Measurements from ENCODE around the gene KHDRBS1. TPM values are rescaled to one million over a fixed set of nuclear protein-coding genes. Genes with fewer than 3 reads are reported as not detected.

KHDRBS1 gene
- total RNA-seq, 4 donors from 2014 or later = 60.8 to 94.3 (median 84.7) TPM

DNA sequence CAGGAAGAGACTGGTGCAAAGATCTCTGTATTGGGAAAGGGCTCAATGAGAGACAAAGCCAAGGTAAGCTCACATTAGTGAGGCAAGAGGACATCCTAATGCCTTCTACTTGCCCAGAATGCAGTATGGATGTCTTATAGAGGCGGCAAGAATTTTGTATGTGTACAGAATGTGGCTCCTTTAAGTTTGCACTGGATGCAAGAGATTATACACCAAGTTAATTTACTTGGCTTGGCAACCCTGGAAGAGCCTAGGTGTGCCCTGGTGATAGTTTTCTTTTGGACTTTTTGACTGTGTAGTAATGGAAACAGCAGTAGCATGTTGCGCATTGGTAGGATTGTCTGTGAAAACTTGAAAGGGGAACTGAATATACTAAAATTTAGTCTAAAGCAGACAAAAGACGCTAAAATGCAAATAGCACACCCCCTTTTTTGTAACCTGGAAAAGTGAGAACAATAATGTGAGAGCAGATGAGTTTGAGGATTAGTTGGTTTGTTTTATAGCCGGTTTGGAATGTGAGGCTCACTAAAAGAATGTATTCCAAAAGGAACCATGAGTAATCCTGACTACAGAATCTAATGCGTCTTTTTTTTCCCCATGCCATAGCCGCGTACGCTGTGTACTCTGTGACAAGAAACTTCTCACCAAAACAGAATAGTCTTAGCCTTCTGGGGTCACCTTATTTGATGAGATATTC is 18.1 kb downstream of the KHDRBS1 start:
- intact Hi-C loops (cut with DNase I; ENCODE audit: low total_unique reads) = no loop called here
- no peak overlapping the region for H3K4me3 ChIP-seq (ENCODE audit: low read depth, poor library complexity, severe bottlenecking)
- TF ChIP-seq POLR2A (IDR thresholded peaks at IDR 0.05) (no peak), CTCF (IDR thresholded peaks at IDR 0.05) (no peak)
- DNase-seq (ENCODE audit: low spot score in 2 of 2) = no peak
- 77 to 84% methylated on average over 8 of the region's 8 CpGs for WGBS, 2 donors

GRCh38 chr1:32032275-32032615 is 18.6 kb downstream of the KHDRBS1 start:
- WGBS, 2 donors = 71 to 78% methylated on average over 2 of the region's 2 CpGs
- intact Hi-C loops (cut with DNase I; ENCODE audit: low total_unique reads) = no loop called here
- TF ChIP-seq POLR2A (IDR thresholded peaks at IDR 0.05) (no peak), CTCF (IDR thresholded peaks at IDR 0.05) (no peak)
- no peak for DNase-seq (ENCODE audit: low spot score in 2 of 2)
- no peak overlapping the region for H3K4me3 ChIP-seq (ENCODE audit: low read depth, poor library complexity, severe bottlenecking)

GRCh38 chr1:32035119-32035518 is 21.5 kb downstream of the KHDRBS1 start:
- TF ChIP-seq POLR2A (IDR thresholded peaks at IDR 0.05) (no peak), CTCF (IDR thresholded peaks at IDR 0.05) (no peak)
- 85 to 89% methylated on average over 3 of the region's 3 CpGs for WGBS, 2 donors
- H3K4me3 ChIP-seq (ENCODE audit: low read depth, poor library complexity, severe bottlenecking) = no peak overlapping the region
- no peak for DNase-seq (ENCODE audit: low spot score in 2 of 2)
- intact Hi-C loops (cut with DNase I; ENCODE audit: low total_unique reads) = no loop called here

DNA sequence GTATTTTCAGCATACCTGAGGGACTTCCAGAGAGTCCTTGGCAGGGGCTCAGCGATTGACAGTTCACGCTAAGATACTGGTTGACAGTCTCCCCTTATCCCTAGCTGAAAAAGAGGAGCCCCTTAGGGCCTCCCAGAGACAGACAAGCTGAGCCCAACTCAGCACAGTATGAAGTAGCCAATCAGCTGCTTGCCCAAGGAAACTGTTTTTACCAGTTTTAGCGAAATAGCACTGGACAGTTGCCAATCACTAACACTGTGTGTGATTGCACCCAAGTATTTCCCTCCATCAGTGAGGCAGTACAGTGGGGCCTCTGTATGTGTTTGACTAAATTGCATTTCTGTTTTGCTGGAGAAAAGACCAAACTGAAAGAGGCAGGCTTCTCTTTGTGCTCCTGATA is 27.0 kb downstream of the KHDRBS1 start:
- intact Hi-C loops (cut with DNase I; ENCODE audit: low total_unique reads) = no loop called here
- TF ChIP-seq CTCF (IDR thresholded peaks at IDR 0.05) (no peak), POLR2A (IDR thresholded peaks at IDR 0.05) (no peak)
- DNase-seq (ENCODE audit: low spot score in 2 of 2) = peak in 1 of 2 donors; percentile 61
- H3K4me3 ChIP-seq (ENCODE audit: low read depth, poor library complexity, severe bottlenecking) = no peak overlapping the region
- 80 to 85% methylated on average over 3 of the region's 3 CpGs for WGBS, 2 donors

DNA sequence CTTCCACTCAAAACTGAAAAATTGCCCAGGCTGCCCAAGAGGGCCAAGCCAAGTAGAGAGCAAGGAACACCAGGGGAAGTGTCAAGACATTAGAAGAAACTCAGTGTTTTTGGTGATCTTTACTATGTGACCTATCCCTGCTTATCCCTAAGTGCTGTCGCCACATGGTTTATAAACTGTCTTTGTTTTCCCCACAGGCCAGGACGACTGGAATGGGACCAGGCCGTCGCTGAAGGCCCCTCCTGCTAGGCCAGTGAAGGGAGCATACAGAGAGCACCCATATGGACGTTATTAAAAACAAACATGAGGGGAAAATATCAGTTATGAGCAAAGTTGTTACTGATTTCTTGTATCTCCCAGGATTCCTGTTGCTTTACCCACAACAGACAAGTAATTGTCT is 28.7 kb downstream of the KHDRBS1 start:
- DNase-seq (ENCODE audit: low spot score in 2 of 2) = peak in 1 of 2 donors; percentile 53
- 66 to 71% methylated on average over 5 of the region's 5 CpGs for WGBS, 2 donors
- intact Hi-C loops (cut with DNase I; ENCODE audit: low total_unique reads) = no loop called here
- no peak overlapping the region for H3K4me3 ChIP-seq (ENCODE audit: low read depth, poor library complexity, severe bottlenecking)
- TF ChIP-seq CTCF (IDR thresholded peaks at IDR 0.05) (no peak), POLR2A (IDR thresholded peaks at IDR 0.05) (no peak)

DNA sequence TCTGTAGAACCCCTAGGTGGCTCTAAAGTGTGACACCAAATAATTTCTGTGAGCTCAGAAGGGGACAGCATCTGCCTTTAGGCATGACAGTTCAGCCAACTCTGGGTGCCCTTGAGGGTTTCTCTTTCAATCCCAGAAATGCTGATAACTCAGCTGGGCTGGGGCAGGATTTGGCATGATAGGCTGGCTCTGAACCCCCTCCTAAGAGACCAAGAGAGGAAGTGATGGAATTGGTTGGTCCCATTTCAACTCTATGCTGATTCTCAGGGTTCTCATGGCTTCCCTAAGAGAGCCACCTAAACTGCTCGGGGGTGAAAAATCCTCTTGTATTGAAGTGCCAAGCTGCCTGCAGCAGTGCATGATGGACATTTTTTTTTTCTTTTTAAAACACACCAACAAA is 30.6 kb downstream of the KHDRBS1 start:
- TF ChIP-seq CTCF (IDR thresholded peaks at IDR 0.05) = no peak
- TF ChIP-seq POLR2A (IDR thresholded peaks at IDR 0.05) = no peak
- DNase-seq (ENCODE audit: low spot score in 2 of 2) = no peak
- H3K4me3 ChIP-seq (ENCODE audit: low read depth, poor library complexity, severe bottlenecking) = no peak overlapping the region
- 82 to 90% methylated on average over 1 of the region's 1 CpG for WGBS, 2 donors
- intact Hi-C loops (cut with DNase I; ENCODE audit: low total_unique reads) = no loop called here

Measured in lower leg skin (tissue), 4 donors.